ENCODE measurements around the gene DNAJA4.

- TF ChIP-seq CTCF (conservative IDR thresholded peaks at IDR 0.05; ENCODE audit: low read length), result no peak
- TF ChIP-seq EZH2phosphoT487 (IDR thresholded peaks at IDR 0.05; ENCODE audit: borderline replicate concordance, low read depth, low read length), result no peak
These were observed 27.9 kb downstream of the DNAJA4 start for GRCh38 chr15:78292219-78292618.
